Caco-2 (cell line): Measurements from ENCODE around the gene EMC9. TPM values are rescaled to one million over a fixed set of nuclear protein-coding genes. Genes with fewer than 3 reads are reported as not detected.

ENCODE experiments used
- BruUV-seq: library from RNA; stranded (reverse); fragments of 400-500 nt; replicated peaks from 2 replicates; lab custom pipeline; 2021; lab: Mats Ljungman, UMichigan
- CTCF ChIA-PET: fragments of 300-600 bp; sonication (Branson Sonifier 250); formaldehyde crosslinking; loops from one replicate; lab custom pipeline; 2022; ENCODE audit warnings: antibody characterized with exemption; lab: Charles Lee
- POLR2A ChIA-PET: fragments of 300-600 bp; sonication (Branson Sonifier 250); formaldehyde crosslinking; loops from one replicate; lab custom pipeline; 2022; ENCODE audit warnings: antibody characterized with exemption; lab: Charles Lee
- DNase-seq, 2 experiments: peaks; one replicate each; pipeline versions ENCODE4 v3.0.0 to v3.0.0-alpha.2; 2020 to 2022
- H3K27me3 ChIP-seq: replicated peaks from 2 replicates; pipeline ENCODE4 v1.6.0; 2011; ENCODE audit warnings: low read length; ENCODE audit not compliant: control insufficient read depth, insufficient read depth
- H3K36me3 ChIP-seq: 2 replicates; pipeline ENCODE4 v1.5.1; 2011; ENCODE audit warnings: low read length; ENCODE audit not compliant: control insufficient read depth, insufficient read depth
- H3K4me1 ChIP-seq: fragments of 250-450 bp; sonication (Bioruptor Pico); 2 replicates; pipeline ENCODE4 v1.5.1; 2020; ENCODE audit warnings: mild to moderate bottlenecking
- H3K4me3 ChIP-seq: 2 replicates; pipeline ENCODE4 v1.5.1; 2011; ENCODE audit warnings: low read depth, mild to moderate bottlenecking, control low read depth, low read length
- H3K9me3 ChIP-seq: fragments of 250-450 bp; sonication (Bioruptor Pico); 2 replicates; pipeline ENCODE4 v1.5.1; 2020; ENCODE audit warnings: mild to moderate bottlenecking, moderate library complexity
- H3K27ac Mint-ChIP-seq: one replicate; pipeline ENCODE4 v1.8.0; 2022; ENCODE audit warnings: mixed read lengths; ENCODE audit not compliant: unreplicated experiment
- H3K27me3 Mint-ChIP-seq: one replicate; pipeline ENCODE4 v1.8.0; 2022; ENCODE audit warnings: mixed read lengths; ENCODE audit not compliant: insufficient read depth, unreplicated experiment
- H3K36me3 Mint-ChIP-seq: one replicate; pipeline ENCODE4 v1.8.0; 2022; ENCODE audit warnings: mild to moderate bottlenecking, mixed read lengths; ENCODE audit not compliant: insufficient read depth, unreplicated experiment
- H3K4me1 Mint-ChIP-seq: one replicate; pipeline ENCODE4 v1.8.0; 2022; ENCODE audit warnings: low read depth, mixed read lengths; ENCODE audit not compliant: unreplicated experiment
- H3K4me3 Mint-ChIP-seq: one replicate; pipeline ENCODE4 v1.8.0; 2022; ENCODE audit warnings: mild to moderate bottlenecking, moderate library complexity, mixed read lengths; ENCODE audit not compliant: unreplicated experiment
- H3K9me3 Mint-ChIP-seq: one replicate; pipeline ENCODE4 v1.8.0; 2022; ENCODE audit warnings: mixed read lengths; ENCODE audit not compliant: unreplicated experiment
- intact Hi-C: fragments of 100-400 bp; cut with micrococcal nuclease; formaldehyde crosslinking; loops from one replicate; pipeline ENCODE4 v1.10.0; 2022; ENCODE audit not compliant: unreplicated experiment
- total RNA-seq: library from RNA; stranded (reverse); gene quantifications from 2 replicates; pipeline ENCODE4 v1.2.3, GENCODE V29; 2022
- TF ChIP-seq, protein P1 (sequence below), 2 experiments: fragments of 200-600 bp in 1 of 2; IDR thresholded peaks; 1 replicate in 1 of 2; 2 replicates in 1 of 2; pipeline versions ENCODE4 v1.5.1 to v1.8.0; 2011 to 2022; ENCODE audit warnings: antibody characterized with exemption in 1 of 2, control low read depth in 1 of 2, inconsistent platforms in 1 of 2, low read depth in 1 of 2, low read length in 1 of 2, mild to moderate bottlenecking in 1 of 2, moderate library complexity in 1 of 2; ENCODE audit not compliant: insufficient read depth in 1 of 2, severe bottlenecking in 1 of 2, unreplicated experiment in 1 of 2

EMC9 gene
- total RNA-seq, 1 experiment from 2014 or later = 31.1 TPM

DNA sequence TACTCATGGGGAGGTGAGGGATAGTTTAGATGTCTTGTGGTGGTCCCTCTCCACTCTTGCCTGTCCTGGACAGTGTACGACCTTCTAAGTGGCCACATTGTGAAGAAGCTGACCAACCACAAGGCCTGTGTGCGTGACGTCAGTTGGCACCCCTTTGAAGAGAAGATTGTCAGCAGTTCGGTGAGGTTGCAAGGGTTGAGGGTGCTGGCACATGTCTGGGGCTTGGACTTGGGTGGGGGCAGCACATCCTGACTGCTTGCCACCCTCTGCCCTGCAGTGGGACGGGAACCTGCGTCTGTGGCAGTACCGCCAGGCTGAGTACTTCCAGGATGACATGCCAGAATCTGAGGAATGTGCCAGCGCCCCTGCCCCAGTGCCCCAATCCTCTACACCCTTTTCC lies 18.5 kb downstream of the EMC9 start:
- ChIA-PET POLR2A (no interaction called here), CTCF (no interaction called here)
- no peak for DNase-seq
- no peaks in the 10 kb centered on the region for H3K27me3 Mint-ChIP-seq
- no peaks in the 10 kb centered on the region for H3K27me3 ChIP-seq
- H3K36me3 Mint-ChIP-seq = peaks cover 14% of the 10 kb centered on the region
- TF ChIP-seq, protein P1, sequence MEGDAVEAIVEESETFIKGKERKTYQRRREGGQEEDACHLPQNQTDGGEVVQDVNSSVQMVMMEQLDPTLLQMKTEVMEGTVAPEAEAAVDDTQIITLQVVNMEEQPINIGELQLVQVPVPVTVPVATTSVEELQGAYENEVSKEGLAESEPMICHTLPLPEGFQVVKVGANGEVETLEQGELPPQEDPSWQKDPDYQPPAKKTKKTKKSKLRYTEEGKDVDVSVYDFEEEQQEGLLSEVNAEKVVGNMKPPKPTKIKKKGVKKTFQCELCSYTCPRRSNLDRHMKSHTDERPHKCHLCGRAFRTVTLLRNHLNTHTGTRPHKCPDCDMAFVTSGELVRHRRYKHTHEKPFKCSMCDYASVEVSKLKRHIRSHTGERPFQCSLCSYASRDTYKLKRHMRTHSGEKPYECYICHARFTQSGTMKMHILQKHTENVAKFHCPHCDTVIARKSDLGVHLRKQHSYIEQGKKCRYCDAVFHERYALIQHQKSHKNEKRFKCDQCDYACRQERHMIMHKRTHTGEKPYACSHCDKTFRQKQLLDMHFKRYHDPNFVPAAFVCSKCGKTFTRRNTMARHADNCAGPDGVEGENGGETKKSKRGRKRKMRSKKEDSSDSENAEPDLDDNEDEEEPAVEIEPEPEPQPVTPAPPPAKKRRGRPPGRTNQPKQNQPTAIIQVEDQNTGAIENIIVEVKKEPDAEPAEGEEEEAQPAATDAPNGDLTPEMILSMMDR (IDR thresholded peaks at IDR 0.05; ENCODE audit: insufficient read depth in 1 of 2, low read depth in 1 of 2, low read length in 1 of 2, severe bottlenecking in 1 of 2, unreplicated experiment in 1 of 2) = no peak
- H3K36me3 ChIP-seq = peaks cover 6% of the 10 kb centered on the region
- H3K9me3 ChIP-seq = no peaks in the 10 kb centered on the region
- H3K4me1 ChIP-seq = no peaks in the 10 kb centered on the region
- intact Hi-C loops = no loop called here
- H3K27ac Mint-ChIP-seq = no peak overlapping the region
- H3K4me1 Mint-ChIP-seq = no peaks in the 10 kb centered on the region
- H3K4me3 ChIP-seq = no peak overlapping the region
- BruUV-seq = no TSS peak
- no peaks in the 10 kb centered on the region for H3K9me3 Mint-ChIP-seq
- H3K4me3 Mint-ChIP-seq = no peak overlapping the region

- Mint-ChIP-seq H3K9me3 (no peaks in the 10 kb centered on the region), H3K4me1 (no peaks in the 10 kb centered on the region), H3K4me3 (no peak overlapping the region), H3K27ac (no peak overlapping the region), H3K27me3 (no peaks in the 10 kb centered on the region), H3K36me3 (peaks cover 14% of the 10 kb centered on the region)
- intact Hi-C loops = no loop called here
- ChIA-PET CTCF (no interaction called here), POLR2A (no interaction called here)
- Histone ChIP-seq H3K9me3 (no peaks in the 10 kb centered on the region), H3K27me3 (no peaks in the 10 kb centered on the region), H3K4me3 (no peak overlapping the region), H3K4me1 (no peaks in the 10 kb centered on the region), H3K36me3 (peaks cover 6% of the 10 kb centered on the region)
- no TSS peak for BruUV-seq
- DNase-seq = no peak
- TF ChIP-seq, protein P1 (IDR thresholded peaks at IDR 0.05; ENCODE audit: insufficient read depth in 1 of 2, low read depth in 1 of 2, low read length in 1 of 2, severe bottlenecking in 1 of 2, unreplicated experiment in 1 of 2) = no peak
These were observed 19.0 kb downstream of the EMC9 start for GRCh38 chr14:24122416-24122815.

DNA sequence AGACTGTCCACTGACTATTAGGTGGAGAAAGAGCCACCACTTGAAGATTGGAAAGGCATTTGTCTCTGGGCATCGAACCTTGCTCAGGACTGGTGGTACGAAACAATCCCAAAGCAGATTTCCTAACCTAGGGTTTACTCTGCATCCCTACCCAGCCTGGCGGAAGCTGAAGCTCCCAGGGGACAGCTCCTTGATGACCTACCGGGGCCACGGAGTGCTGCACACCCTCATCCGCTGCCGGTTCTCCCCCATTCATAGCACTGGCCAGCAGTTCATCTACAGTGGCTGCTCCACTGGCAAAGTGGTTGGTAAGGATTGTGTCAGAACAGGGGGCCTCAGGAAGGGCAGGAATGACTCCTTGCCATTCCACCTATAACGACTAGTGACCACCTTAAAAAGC lies 20.2 kb downstream of the EMC9 start:
- peaks cover under 1% of the 10 kb centered on the region for H3K4me1 Mint-ChIP-seq
- no peak for DNase-seq
- H3K36me3 Mint-ChIP-seq = peaks cover 22% of the 10 kb centered on the region
- Histone ChIP-seq H3K4me1 (no peaks in the 10 kb centered on the region), H3K4me3 (no peak overlapping the region), H3K36me3 (peaks cover 6% of the 10 kb centered on the region), H3K9me3 (no peaks in the 10 kb centered on the region), H3K27me3 (no peaks in the 10 kb centered on the region)
- no peak overlapping the region for H3K27ac Mint-ChIP-seq
- ChIA-PET CTCF (no interaction called here), POLR2A (no interaction called here)
- no peak overlapping the region for H3K4me3 Mint-ChIP-seq
- BruUV-seq = no TSS peak
- TF ChIP-seq, protein P1 (IDR thresholded peaks at IDR 0.05; ENCODE audit: insufficient read depth in 1 of 2, low read depth in 1 of 2, low read length in 1 of 2, severe bottlenecking in 1 of 2, unreplicated experiment in 1 of 2) = no peak
- H3K27me3 Mint-ChIP-seq = no peaks in the 10 kb centered on the region
- H3K9me3 Mint-ChIP-seq = no peaks in the 10 kb centered on the region
- intact Hi-C loops = no loop called here
